Transverse colon (tissue), 4 donors: ENCODE results near the gene KLK8. TPM values are rescaled to one million over a fixed set of nuclear protein-coding genes. Genes with fewer than 3 reads are reported as not detected.

Source experiments
- DNase-seq: peaks from one replicate; pipeline ENCODE4 v3.0.0-alpha.2; 2019
- H3K27ac ChIP-seq, 4 donors: fragments of 200-600 bp; sonication (generic); 2 replicates each; pipeline ENCODE4 v1.5.1; 2016 to 2018; ENCODE audit warnings: inconsistent platforms in 4 of 4
- H3K27me3 ChIP-seq: fragments of 200-600 bp; sonication (generic); 2 replicates; pipeline ENCODE4 v1.5.1; 2017; ENCODE audit warnings: inconsistent platforms
- H3K36me3 ChIP-seq, 4 donors: fragments of 200-600 bp; sonication (generic); 2 replicates each; pipeline ENCODE4 v1.5.1; 2017 to 2019; ENCODE audit warnings: inconsistent platforms in 4 of 4
- H3K4me1 ChIP-seq, 4 donors: fragments of 200-600 bp; sonication (generic); 2 replicates each; pipeline ENCODE4 v1.5.1; 2017 to 2020; ENCODE audit warnings: inconsistent platforms in 4 of 4
- H3K4me3 ChIP-seq, 4 donors: fragments of 200-600 bp; sonication (generic); 1 replicate in 1 of 4; 2 replicates in 3 of 4; pipeline versions ENCODE4 v1.5.1 to v1.6.1; 2017 to 2019; ENCODE audit warnings: inconsistent platforms in 4 of 4
- H3K9me3 ChIP-seq, 2 donors: fragments of 200-600 bp; sonication (generic); 2 replicates each; pipeline ENCODE4 v1.5.1; 2017 to 2019; ENCODE audit warnings: inconsistent platforms in 2 of 2
- CTCF ChIP-seq, 5 experiments: fragments of 200-600 bp in 3 of 5; fragments of 450-650 bp in 2 of 5; sonication (generic) in 3 of 5; IDR thresholded peaks; 1 replicate in 2 of 5; 2 replicates in 3 of 5; pipeline ENCODE4 v1.5.1; 2016 to 2017; ENCODE audit warnings: antibody characterized with exemption in 5 of 5, inconsistent platforms in 3 of 5, mild to moderate bottlenecking in 2 of 5, moderate library complexity in 1 of 5
- EP300 ChIP-seq: sonication (generic); formaldehyde crosslinking; IDR thresholded peaks from one replicate; pipeline ENCODE4 v1.6.1; 2017; ENCODE audit warnings: antibody characterized with exemption, low read depth
- POLR2A ChIP-seq: fragments of 450-650 bp; IDR thresholded peaks from one replicate; pipeline ENCODE4 v1.6.1; 2016; ENCODE audit warnings: antibody characterized with exemption, mild to moderate bottlenecking, moderate library complexity
- POLR2AphosphoS5 ChIP-seq, 3 donors: sonication (generic); formaldehyde crosslinking; IDR thresholded peaks; one replicate each; pipeline ENCODE4 v1.6.1; 2016; ENCODE audit warnings: antibody characterized with exemption in 3 of 3
- WGBS, 2 donors: methylation state at CpG; one replicate each; pipeline ENCODE4 v1.1.5; 2018; ENCODE audit warnings: low coverage in 1 of 2; 5-methylcytosine and 5-hydroxymethylcytosine counted together
- in situ Hi-C, 4 donors: fragments of 200-750 bp; cut with MboI; loops; one replicate each; pipeline versions ENCODE4 v1.15.0 to v1.15.1; 2017; ENCODE audit warnings: low sequenced_read_pairs in 3 of 4, low pct_ligation_motif_present in 1 of 4, low pct_unique_long_range_greater_than_20kb in 1 of 4
- intact Hi-C: fragments of 100-400 bp; cut with DNase I; formaldehyde crosslinking; loops from one replicate; pipeline ENCODE4 v1.15.1; 2023; ENCODE audit warnings: low total_unique reads
- total RNA-seq, 4 donors: library from RNA; depleted of rRNA; stranded (reverse); fragments of >200 nt; gene quantifications; one replicate each; pipeline ENCODE4 v1.1.0, GENCODE V29; 2016

Gene KLK8
- total RNA-seq, 4 donors from 2014 or later = not detected

DNA sequence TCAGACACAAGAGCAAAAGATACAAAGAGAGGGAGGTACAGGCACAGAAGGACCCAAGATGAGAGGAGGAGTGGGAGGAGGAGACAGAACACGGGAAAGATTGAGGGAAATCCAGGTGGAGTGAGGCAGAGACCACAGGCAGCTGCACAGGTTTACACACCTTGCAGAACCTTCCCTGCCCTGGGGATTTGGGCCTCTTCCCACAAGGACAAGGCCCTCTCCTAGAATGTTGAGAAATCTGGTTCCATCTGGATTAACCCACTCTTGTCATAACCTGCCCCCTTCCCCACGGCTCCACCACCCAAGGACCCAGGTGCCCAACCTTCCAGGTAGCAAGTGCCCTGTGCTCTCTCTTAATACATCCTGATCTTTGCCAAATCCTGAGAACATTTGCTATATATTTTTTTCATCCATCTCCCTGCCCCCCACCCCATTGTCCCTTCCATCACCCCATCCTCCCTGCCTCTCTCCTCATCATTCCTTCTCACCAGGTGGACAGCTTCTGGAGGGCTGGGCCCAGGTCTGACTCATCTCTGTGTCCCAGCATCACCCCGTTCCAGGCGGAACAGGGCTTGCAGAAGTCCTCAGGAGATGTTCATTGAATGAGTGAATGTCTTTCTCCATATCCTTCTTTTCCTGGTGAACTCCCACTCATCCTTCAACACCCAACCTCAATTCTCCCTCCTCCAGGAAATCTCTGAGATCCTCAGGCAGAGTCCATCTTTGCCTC lies 8.8 kb upstream of the KLK8 start:
- no peak overlapping the region for H3K27ac ChIP-seq
- H3K36me3 ChIP-seq = no peaks in the 10 kb centered on the region
- peaks cover 49% of the 10 kb centered on the region for H3K27me3 ChIP-seq
- H3K4me1 ChIP-seq = no peaks in the 10 kb centered on the region
- WGBS, 2 donors = 63 to 81% methylated on average over 3 to 4 of the region's 4 CpGs
- in situ Hi-C loops (no loop called here), intact Hi-C loops (no loop called here)
- H3K4me3 ChIP-seq = no peak overlapping the region
- no peak for DNase-seq
- TF ChIP-seq EP300 (no peak), POLR2A (no peak), POLR2AphosphoS5 (IDR thresholded peaks at IDR 0.05) (no peak), CTCF (IDR thresholded peaks at IDR 0.05) (no peak)
- no peaks in the 10 kb centered on the region for H3K9me3 ChIP-seq

- TF ChIP-seq CTCF (IDR thresholded peaks at IDR 0.05) (no peak), POLR2AphosphoS5 (IDR thresholded peaks at IDR 0.05) (no peak), EP300 (no peak), POLR2A (no peak)
- 40 to 71% methylated on average over 3 to 19 of the region's 19 CpGs for WGBS, 2 donors
- Histone ChIP-seq H3K4me3 (no peak overlapping the region), H3K27me3 (peaks cover 39% of the 10 kb centered on the region), H3K9me3 (no peaks in the 10 kb centered on the region), H3K36me3 (no peaks in the 10 kb centered on the region), H3K4me1 (no peaks in the 10 kb centered on the region), H3K27ac (no peak overlapping the region)
- DNase-seq = no peak
- in situ Hi-C loops = no loop called here
- intact Hi-C loops = no loop called here
Observed at GRCh38 chr19:51009061-51009891, 7.9 kb upstream of the KLK8 start.

- intact Hi-C loops = no loop called here
- H3K27ac ChIP-seq = no peak overlapping the region
- TF ChIP-seq CTCF (IDR thresholded peaks at IDR 0.05) = no peak
- no peak for TF ChIP-seq EP300
- no peak for TF ChIP-seq POLR2AphosphoS5 (IDR thresholded peaks at IDR 0.05)
- no peak for TF ChIP-seq POLR2A
- H3K27me3 ChIP-seq = peaks cover 42% of the 10 kb centered on the region
- 63 to 84% methylated on average over 3 of the region's 3 CpGs for WGBS, 2 donors
- H3K9me3 ChIP-seq = no peaks in the 10 kb centered on the region
- H3K36me3 ChIP-seq = no peaks in the 10 kb centered on the region
- H3K4me3 ChIP-seq = no peak overlapping the region
- no peak for DNase-seq
- H3K4me1 ChIP-seq = no peaks in the 10 kb centered on the region
- in situ Hi-C loops = no loop called here
Observed at GRCh38 chr19:51007488-51007887, 6.1 kb upstream of the KLK8 start.

- 13 to 43% methylated on average over 3 to 8 of the region's 8 CpGs for WGBS, 2 donors
Observed at GRCh38 chr19:51006406-51006805, 5.0 kb upstream of the KLK8 start.

More at GRCh38 chr19:51006406-51006805, 5.0 kb upstream of the KLK8 start:
- DNase-seq = no peak
- Histone ChIP-seq H3K27me3 (peaks cover 47% of the 10 kb centered on the region), H3K27ac (no peak overlapping the region), H3K9me3 (no peaks in the 10 kb centered on the region), H3K4me3 (no peak overlapping the region), H3K36me3 (no peaks in the 10 kb centered on the region), H3K4me1 (no peaks in the 10 kb centered on the region)
- in situ Hi-C loops (no loop called here), intact Hi-C loops (no loop called here)
- no peak for TF ChIP-seq EP300
- no peak for TF ChIP-seq POLR2AphosphoS5 (IDR thresholded peaks at IDR 0.05)
- TF ChIP-seq CTCF (IDR thresholded peaks at IDR 0.05) = no peak
- no peak for TF ChIP-seq POLR2A
